ENCODE data around the gene POGZ. TPM values are rescaled to one million over a fixed set of nuclear protein-coding genes. Genes with fewer than 3 reads are reported as not detected.
"Not testable (repeated sequence)": the region's sequence is repeated elsewhere in the genome, so short reads cannot be mapped to it uniquely, and the experiment has no call there.

The POGZ gene
- total RNA-seq, 2 experiments from 2014 or later, result 67.2 to 73.2 TPM

- Mint-ChIP-seq H3K27me3 (peaks cover 5% of the 10 kb centered on the region), H3K9me3 (no peaks in the 10 kb centered on the region), H3K27ac (no peak overlapping the region), H3K4me3 (peak overlapping the region; percentile 36), H3K36me3 (ENCODE audit: low read depth) (no peaks in the 10 kb centered on the region), H3K4me1 (peaks cover 19% of the 10 kb centered on the region)
- no peak for DNase-seq
- ChIA-PET POLR2A (interaction anchor here (0.6 to 6.4 kb wide), 8 partner anchors 8 to 287 kb away, joined by 3 to 54 read pairs (median 3); partner anchors contain the start of genes CGN and POGZ), CTCF (no interaction called here)
These were observed 13.8 kb upstream of the POGZ start for GRCh38 chr1:151472856-151473731.

- H3K9me3 Mint-ChIP-seq, result no peaks in the 10 kb centered on the region
- H3K4me3 Mint-ChIP-seq, result no peak overlapping the region
- POLR2A ChIA-PET, result interaction anchor here (1.2 kb wide), 1 partner anchor 8 kb away, joined by 4 read pairs; no protein-coding TSS in a partner anchor
- no peak overlapping the region for H3K27ac Mint-ChIP-seq
- H3K4me1 Mint-ChIP-seq, result peaks cover 3% of the 10 kb centered on the region
- no peaks in the 10 kb centered on the region for H3K36me3 Mint-ChIP-seq (ENCODE audit: low read depth)
- DNase-seq, result no peak
- CTCF ChIA-PET, result interaction anchor here (0.5 to 1.3 kb wide), 2 partner anchors 12 to 62 kb away, joined by 3 read pairs; no protein-coding TSS in a partner anchor
- H3K27me3 Mint-ChIP-seq, result peaks cover 31% of the 10 kb centered on the region
These were observed 5.7 kb upstream of the POGZ start for GRCh38 chr1:151465026-151465425.

DNA sequence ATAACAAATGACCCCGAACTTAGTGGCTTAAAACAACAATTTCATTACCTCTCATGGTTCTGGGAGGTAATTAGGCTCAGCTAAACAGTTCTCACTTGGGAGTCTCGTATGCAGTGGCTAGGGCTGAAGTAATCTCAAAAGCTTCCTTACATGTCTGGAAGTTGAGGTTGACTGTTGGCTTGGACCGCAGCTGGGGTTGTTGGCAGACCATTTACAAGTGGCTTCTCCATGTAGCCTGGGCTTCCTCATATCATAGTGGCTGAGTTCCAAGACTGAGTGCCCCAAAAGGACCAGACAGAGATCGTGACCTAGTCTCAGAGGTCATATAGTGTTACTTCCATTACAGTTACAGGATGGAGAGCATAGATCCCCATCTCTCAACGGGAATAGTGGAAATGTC, 2.4 kb upstream of the POGZ start:
- POLR2A ChIA-PET, result interaction anchor here (1.1 kb wide), 1 partner anchor 9 kb away, joined by 4 read pairs; no protein-coding TSS in a partner anchor

DNA sequence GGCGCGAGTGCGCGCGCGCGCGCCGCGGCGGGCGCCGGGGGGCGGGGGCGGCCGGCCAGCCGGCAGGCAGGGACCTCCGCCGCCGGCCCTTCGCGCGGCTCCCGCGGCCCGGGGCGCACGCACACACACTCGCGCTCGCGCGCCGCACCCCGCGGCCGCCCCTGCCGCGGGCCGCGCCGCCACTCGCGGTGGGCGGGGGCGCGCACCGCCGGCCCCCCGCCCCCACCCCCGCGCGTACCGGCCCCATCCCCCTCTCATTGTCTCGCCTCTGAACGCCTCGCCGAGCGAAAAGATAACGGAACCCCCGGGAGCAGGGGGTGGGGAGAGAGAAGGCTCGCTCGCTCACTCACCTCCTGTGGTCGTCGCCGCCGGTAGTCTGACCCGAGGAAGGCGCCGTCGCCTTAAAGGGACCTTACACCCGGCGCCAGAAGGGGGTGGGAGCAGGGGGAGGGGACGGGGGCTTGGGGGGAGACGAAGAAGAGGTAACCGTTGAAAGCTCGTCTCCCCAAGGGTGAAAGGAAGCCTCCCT, 428 bp downstream of the POGZ start:
- peak; percentile 58 for DNase-seq
- Mint-ChIP-seq H3K4me1 (peaks cover 30% of the 10 kb centered on the region), H3K36me3 (ENCODE audit: low read depth) (peaks cover 9% of the 10 kb centered on the region), H3K27me3 (peaks cover 13% of the 10 kb centered on the region), H3K9me3 (no peaks in the 10 kb centered on the region), H3K4me3 (peak overlapping the region; percentile 80), H3K27ac (peak overlapping the region; percentile 77)
- ChIA-PET POLR2A (interaction anchor here (1.0 to 4.6 kb wide), 7 partner anchors 11 to 331 kb away, joined by 3 to 54 read pairs (median 3); partner anchors contain the start of genes MRPL9, RFX5 and TDRKH), CTCF (no interaction called here)

More for the DNA sequence above, 2.4 kb upstream of the POGZ start:
- H3K36me3 Mint-ChIP-seq (ENCODE audit: low read depth), result peaks cover 5% of the 10 kb centered on the region
- H3K4me1 Mint-ChIP-seq, result peaks cover 18% of the 10 kb centered on the region
- no peak for DNase-seq
- CTCF ChIA-PET, result no interaction called here
- H3K9me3 Mint-ChIP-seq, result no peaks in the 10 kb centered on the region
- no peak overlapping the region for H3K4me3 Mint-ChIP-seq
- no peak overlapping the region for H3K27ac Mint-ChIP-seq
- peaks cover 25% of the 10 kb centered on the region for H3K27me3 Mint-ChIP-seq

GRCh38 chr1:151457911-151458801, 1.1 kb downstream of the POGZ start:
- DNase-seq, result peak; percentile 66
- peaks cover 12% of the 10 kb centered on the region for H3K36me3 Mint-ChIP-seq (ENCODE audit: low read depth)
- CTCF ChIA-PET, result interaction anchor here (0.8 kb wide), 1 partner anchor 9 kb away, joined by 3 read pairs; no protein-coding TSS in a partner anchor
- peaks cover 30% of the 10 kb centered on the region for H3K4me1 Mint-ChIP-seq
- peak overlapping the region; percentile 88 for H3K27ac Mint-ChIP-seq
- peaks cover 12% of the 10 kb centered on the region for H3K27me3 Mint-ChIP-seq
- POLR2A ChIA-PET, result interaction anchor here (1.4 to 4.6 kb wide), 3 partner anchors 16 to 332 kb away, joined by 3 to 54 read pairs (median 5); partner anchors contain the start of genes MRPL9 and TDRKH
- H3K4me3 Mint-ChIP-seq, result peak overlapping the region; percentile 83
- no peaks in the 10 kb centered on the region for H3K9me3 Mint-ChIP-seq

GRCh38 chr1:151455966-151456365, 3.3 kb downstream of the POGZ start:
- Mint-ChIP-seq H3K9me3 (no peaks in the 10 kb centered on the region), H3K36me3 (ENCODE audit: low read depth) (peaks cover 12% of the 10 kb centered on the region), H3K27ac (no peak overlapping the region), H3K27me3 (peaks cover 1% of the 10 kb centered on the region), H3K4me1 (peaks cover 30% of the 10 kb centered on the region), H3K4me3 (no peak overlapping the region)
- CTCF ChIA-PET, result interaction anchor here (0.9 to 1.4 kb wide), 2 partner anchors 12 to 186 kb away, joined by 4 to 5 read pairs; no protein-coding TSS in a partner anchor
- POLR2A ChIA-PET, result interaction anchor here (4.6 kb wide), 1 partner anchor 18 kb away, joined by 54 read pairs; no protein-coding TSS in a partner anchor
- DNase-seq, result no peak

DNA sequence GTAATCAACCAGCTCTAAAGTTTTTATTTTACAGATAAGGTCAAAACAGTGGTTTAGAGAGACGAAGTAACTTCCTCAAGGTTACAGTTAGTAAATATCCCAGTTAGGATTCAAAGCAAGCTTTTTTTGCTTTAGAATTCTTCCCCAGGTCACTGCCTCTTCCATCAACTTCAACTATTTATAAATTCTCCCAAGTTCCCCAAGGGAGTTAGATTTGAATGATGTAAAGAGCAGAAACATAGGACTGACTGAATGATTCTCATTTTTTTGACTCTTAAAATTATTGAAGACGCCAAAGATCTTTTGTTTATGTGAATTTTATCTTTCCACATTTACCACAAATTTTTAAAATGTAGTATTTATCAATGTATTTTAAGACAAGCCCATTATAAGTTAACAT, 4.1 kb downstream of the POGZ start:
- POLR2A ChIA-PET, result interaction anchor here (1.0 kb wide), 1 partner anchor 56 kb away, joined by 3 read pairs; the partner anchor contains the start of gene CGN

DNA sequence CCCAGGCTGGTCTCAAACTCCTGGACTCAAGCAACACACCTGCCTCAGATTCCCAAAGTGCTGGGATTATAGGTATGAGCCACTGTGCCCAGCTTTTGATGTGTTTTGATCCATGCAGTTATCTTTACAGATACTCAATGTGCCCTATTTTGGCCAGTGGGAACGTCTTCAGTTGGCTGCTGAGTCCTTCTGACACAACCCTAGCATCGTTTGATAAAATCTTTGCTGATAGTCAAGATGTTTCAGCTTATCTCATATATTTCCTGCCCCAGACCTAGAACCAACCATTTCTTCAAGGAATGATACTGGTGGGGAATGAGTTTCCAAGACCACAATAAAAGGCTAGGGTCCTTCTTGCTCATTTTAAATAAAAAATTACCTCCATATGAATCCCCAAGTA, 11.6 kb downstream of the POGZ start:
- Mint-ChIP-seq H3K27me3 (no peaks in the 10 kb centered on the region), H3K4me3 (no peak overlapping the region), H3K27ac (no peak overlapping the region), H3K4me1 (peaks cover 41% of the 10 kb centered on the region), H3K36me3 (ENCODE audit: low read depth) (peaks cover 7% of the 10 kb centered on the region), H3K9me3 (no peaks in the 10 kb centered on the region)
- DNase-seq, result no peak
- ChIA-PET POLR2A (interaction anchor here (1.2 to 1.3 kb wide), 2 partner anchors 12 to 120 kb away, joined by 3 read pairs; partner anchors contain the start of genes PI4KB and POGZ), CTCF (interaction anchor here (1.2 to 1.5 kb wide), 2 partner anchors 147 to 196 kb away, joined by 3 to 5 read pairs; no protein-coding TSS in a partner anchor)

More for the DNA sequence above, 4.1 kb downstream of the POGZ start:
- H3K36me3 Mint-ChIP-seq (ENCODE audit: low read depth), result peaks cover 16% of the 10 kb centered on the region
- H3K27me3 Mint-ChIP-seq, result no peaks in the 10 kb centered on the region
- H3K27ac Mint-ChIP-seq, result no peak overlapping the region
- peaks cover 31% of the 10 kb centered on the region for H3K4me1 Mint-ChIP-seq
- DNase-seq, result no peak
- no peak overlapping the region for H3K4me3 Mint-ChIP-seq
- H3K9me3 Mint-ChIP-seq, result no peaks in the 10 kb centered on the region
- CTCF ChIA-PET, result no interaction called here

DNA sequence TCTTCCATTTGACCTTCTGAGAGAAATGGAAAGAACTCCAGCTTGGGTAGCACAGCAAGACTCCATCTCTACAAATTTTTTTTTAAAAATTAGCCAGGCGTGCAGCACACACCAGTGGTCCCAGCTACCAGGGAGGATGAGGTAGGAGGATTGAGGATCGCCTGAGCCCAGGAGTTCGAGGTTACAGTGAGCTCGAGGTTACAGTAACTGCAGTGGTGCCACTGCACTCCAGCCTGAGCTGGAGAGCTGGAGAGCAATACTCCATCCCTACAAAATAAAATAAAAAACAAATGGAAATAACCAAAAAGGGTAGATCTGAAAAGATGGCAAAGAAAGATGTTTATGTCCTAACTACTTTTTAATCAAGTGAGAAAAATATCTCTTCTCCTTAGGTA, 14.5 kb downstream of the POGZ start:
- CTCF ChIA-PET, result interaction anchor here (0.8 to 2.5 kb wide), 12 partner anchors 10 to 557 kb away, joined by 3 to 9 read pairs (median 4); partner anchors contain the start of genes CGN and PI4KB
- no peak for DNase-seq
- Mint-ChIP-seq H3K27me3 (no peaks in the 10 kb centered on the region), H3K9me3 (no peaks in the 10 kb centered on the region), H3K36me3 (ENCODE audit: low read depth) (peaks cover 18% of the 10 kb centered on the region), H3K4me3 (no peak overlapping the region), H3K27ac (no peak overlapping the region), H3K4me1 (peaks cover 52% of the 10 kb centered on the region)
- POLR2A ChIA-PET, result interaction anchor here (0.7 to 1.5 kb wide), 6 partner anchors 9 to 163 kb away, joined by 3 to 6 read pairs (median 3); partner anchors contain the start of gene ZNF687

DNA sequence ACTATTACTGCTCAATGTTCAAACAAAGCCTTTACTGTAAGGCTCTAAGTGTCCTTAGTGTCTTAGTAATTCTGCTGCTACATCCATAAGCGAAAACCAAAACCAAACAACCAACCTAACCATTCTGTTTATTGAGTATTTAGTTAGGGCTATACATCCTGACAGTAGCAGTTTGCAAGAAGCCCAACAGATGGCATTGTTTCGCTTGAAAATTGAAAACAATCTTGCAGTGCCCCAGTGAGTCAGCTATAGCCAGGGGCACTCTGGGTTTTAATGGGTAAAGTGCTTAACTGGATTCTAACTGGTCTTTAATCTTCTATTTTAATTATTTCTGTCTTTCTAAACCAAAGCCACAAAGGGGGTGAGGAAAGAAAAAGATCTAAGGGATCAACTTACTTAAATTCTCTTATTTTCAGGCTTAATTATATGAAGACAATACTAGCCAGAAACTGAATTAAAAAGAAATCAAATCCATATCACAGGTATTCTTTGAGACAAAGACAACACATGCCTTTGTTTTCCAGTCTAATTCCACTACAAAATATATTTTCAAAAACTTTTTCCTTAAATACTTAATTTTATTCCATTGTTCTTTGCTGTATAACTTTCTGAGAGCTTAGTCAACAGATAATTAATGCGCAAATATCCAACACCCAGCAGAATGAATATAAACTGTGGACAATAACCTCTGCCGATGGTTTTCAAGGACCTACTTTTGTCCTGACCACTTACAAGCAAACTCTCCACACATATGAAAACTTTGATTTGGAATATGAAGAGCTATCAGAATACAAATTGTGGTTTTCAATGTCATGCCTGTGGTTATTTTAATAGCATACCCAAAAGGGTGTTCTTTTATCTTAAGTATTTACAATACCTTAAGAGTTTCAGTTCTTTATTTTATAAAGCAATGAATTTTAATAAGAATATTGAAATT, 15.2 kb downstream of the POGZ start:
- ChIA-PET POLR2A (interaction anchor here (0.7 to 1.5 kb wide), 6 partner anchors 10 to 162 kb away, joined by 3 to 6 read pairs (median 3); partner anchors contain the start of gene ZNF687), CTCF (interaction anchor here (0.6 to 2.5 kb wide), 20 partner anchors 9 to 634 kb away, joined by 3 to 9 read pairs (median 4); partner anchors contain the start of genes CGN and PI4KB)
- H3K36me3 Mint-ChIP-seq (ENCODE audit: low read depth), result peaks cover 18% of the 10 kb centered on the region
- H3K4me3 Mint-ChIP-seq, result no peak overlapping the region
- H3K27me3 Mint-ChIP-seq, result no peaks in the 10 kb centered on the region
- DNase-seq, result peak; percentile 72
- peaks cover 54% of the 10 kb centered on the region for H3K4me1 Mint-ChIP-seq
- no peak overlapping the region for H3K27ac Mint-ChIP-seq
- no peaks in the 10 kb centered on the region for H3K9me3 Mint-ChIP-seq

DNA sequence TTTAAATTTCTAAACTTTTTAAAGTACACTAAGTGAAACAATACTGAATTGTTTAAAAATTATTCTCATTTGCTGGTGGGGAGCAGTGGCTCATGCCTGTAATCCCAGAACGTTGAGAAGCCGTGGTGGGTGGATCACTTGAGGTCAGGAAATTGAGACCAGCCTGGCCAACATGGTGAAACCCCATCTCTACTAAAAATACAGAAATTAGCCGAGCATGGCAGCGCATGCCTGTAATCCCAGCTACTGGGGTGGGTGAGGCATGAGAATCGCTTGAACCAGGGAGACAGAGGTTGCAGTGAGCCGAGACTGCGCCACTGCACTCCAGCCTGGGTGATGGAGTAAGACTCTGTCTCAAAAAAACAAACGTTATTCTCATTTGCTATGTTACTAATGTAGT, 21.9 kb downstream of the POGZ start:
- H3K4me1 Mint-ChIP-seq, result peaks cover 37% of the 10 kb centered on the region
- POLR2A ChIA-PET, H3K9me3 Mint-ChIP-seq, H3K4me3 Mint-ChIP-seq, DNase-seq, H3K27ac Mint-ChIP-seq, H3K27me3 Mint-ChIP-seq: not testable (repeated sequence)
- CTCF ChIA-PET, result interaction anchor here (1.1 to 1.4 kb wide), 2 partner anchors 13 to 156 kb away, joined by 4 to 7 read pairs; no protein-coding TSS in a partner anchor
- peaks cover 25% of the 10 kb centered on the region for H3K36me3 Mint-ChIP-seq (ENCODE audit: low read depth)

All from activated CD4-positive, alpha-beta memory T cell treated with anti-CD3 and anti-CD28 coated beads, Interleukin-2, amount 10 ng/mL, durations not matched to agents 7 days and 5 days (primary cell).